Skin epidermis (tissue), 12 donors: Measurements from ENCODE around the gene DIS3L2.
"Not testable (repeated sequence)": the region's sequence is repeated elsewhere in the genome, so short reads cannot be mapped to it uniquely, and the experiment has no call there.

ENCODE experiments used
- H3K27ac ChIP-seq, 21 experiments: fragments of 200-600 bp; sonication (generic) in 11 of 21; one replicate each; pipeline ENCODE4 v1.5.0; 2020; ENCODE audit warnings: mild to moderate bottlenecking in 3 of 21, inconsistent platforms in 2 of 21, moderate library complexity in 2 of 21
- H3K4me3 ChIP-seq, 7 experiments: fragments of 200-600 bp; sonication (generic) in 2 of 7; one replicate each; pipeline ENCODE4 v1.5.0; 2020; ENCODE audit warnings: inconsistent platforms in 2 of 7, mild to moderate bottlenecking in 2 of 7, moderate library complexity in 1 of 7

The DIS3L2 gene

DNA sequence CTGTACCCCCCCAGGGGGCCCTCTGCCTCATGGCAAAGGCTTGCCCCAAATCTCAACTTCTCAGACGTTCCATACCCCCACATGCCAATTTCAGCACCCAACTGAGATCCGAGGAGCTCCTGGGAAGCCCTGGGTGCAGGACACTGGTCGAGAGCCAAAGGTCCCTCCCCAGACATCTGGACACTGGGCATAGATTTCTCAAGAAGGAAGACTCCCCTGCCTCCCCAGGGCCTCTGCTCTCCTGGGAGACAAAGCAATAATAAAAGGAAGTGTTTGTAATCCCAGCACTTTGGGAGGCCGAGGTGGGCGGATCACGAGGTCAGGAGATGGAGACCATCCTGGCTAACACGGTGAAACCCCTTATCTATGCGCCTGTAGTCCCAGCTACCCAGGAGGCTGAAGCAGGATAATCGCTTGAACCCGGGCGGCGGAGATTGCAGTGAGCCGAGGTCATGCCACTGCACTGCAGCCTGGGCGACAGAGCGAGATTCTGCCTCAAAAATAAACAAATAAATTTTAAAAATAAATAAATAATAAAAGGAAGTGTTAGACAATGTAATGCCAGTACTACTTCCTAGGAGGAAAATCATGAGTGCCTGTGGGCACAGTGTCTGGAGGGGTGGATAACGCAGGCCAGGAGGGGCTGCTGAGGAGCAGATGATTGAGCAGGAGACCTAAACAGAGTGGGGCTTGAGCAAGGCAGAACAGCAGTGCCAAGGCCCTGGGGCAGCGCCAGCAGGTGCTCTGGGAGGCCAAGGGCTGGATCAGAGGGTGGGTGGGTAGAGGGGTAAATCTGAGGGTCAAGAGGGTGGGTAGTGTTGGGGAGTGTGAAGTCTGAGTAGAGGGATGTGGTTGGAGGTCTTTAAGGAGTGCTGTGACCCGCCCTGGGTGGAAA, 421.1 kb downstream of the DIS3L2 start:
- Histone ChIP-seq H3K4me3 (no peak overlapping the region), H3K27ac (no peak overlapping the region)

DNA sequence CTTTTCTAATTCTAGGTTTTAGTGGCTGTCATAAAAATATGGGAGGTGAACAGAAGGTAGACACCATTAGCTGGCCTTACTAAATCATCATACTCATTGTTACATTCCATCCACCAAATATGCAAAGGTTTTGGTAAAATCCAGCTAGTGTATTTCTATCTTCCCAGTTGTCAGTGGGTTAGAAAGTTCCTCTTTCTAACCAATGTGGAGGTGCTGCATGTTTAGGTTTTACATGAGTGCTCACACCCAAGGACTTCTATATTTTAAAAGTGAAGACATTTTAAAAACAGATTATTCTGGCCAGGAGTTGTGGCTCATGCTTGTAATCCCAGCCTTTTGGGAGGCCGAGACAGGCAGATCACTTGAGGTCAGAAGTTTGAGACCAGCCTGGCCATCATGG, 423.0 kb downstream of the DIS3L2 start:
- no peak overlapping the region for H3K4me3 ChIP-seq
- H3K27ac ChIP-seq: no peak overlapping the region

DNA sequence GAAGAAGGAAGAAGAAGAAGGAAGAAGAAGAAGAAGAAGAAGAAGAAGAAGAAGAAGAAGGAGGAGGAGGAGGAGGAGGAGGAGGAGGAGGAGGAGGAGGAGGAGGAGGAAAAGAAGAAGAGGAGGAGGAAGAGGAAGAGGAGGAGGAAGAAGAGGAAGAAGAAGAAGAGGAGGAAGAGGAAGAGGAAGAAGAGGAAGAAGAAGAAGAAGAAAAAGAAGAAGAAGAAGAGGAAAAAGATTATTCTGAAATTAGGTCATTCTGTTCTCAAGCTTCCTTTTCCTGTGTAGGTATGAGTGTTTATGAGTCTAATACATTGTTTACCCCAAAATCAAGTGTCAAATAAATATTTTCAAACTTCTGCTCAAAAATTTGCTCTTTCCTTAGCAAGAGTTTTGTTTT, 423.5 kb downstream of the DIS3L2 start:
- not testable (repeated sequence) for H3K27ac ChIP-seq, H3K4me3 ChIP-seq

- no peak overlapping the region for H3K27ac ChIP-seq
- no peak overlapping the region for H3K4me3 ChIP-seq
Measured at GRCh38 chr2:232385660-232386489, 424.4 kb downstream of the DIS3L2 start.

DNA sequence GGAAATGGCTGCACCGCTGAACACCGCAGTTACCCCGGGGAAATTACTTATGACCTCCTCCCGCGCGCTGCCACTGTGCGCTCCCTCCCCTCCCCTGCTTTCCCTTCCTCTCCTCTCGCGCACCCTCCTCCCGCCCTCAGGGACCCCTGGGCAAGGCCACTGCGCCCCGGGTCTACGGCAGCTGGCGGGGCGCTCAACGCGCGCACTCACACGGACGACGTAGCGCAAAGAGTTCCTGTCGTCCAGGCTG, 424.9 kb downstream of the DIS3L2 start:
- no peak overlapping the region for H3K4me3 ChIP-seq
- no peak overlapping the region for H3K27ac ChIP-seq
